Midbrain (tissue), 1 donor: ENCODE data around the gene LTF.
"Not testable (repeated sequence)": the region's sequence is repeated elsewhere in the genome, so short reads cannot be mapped to it uniquely, and the experiment has no call there.

Experiments used
- DNase-seq: peaks from one replicate; lab custom pipeline; 2025; lab: John Stamatoyannopoulos, UW

The LTF gene

DNA sequence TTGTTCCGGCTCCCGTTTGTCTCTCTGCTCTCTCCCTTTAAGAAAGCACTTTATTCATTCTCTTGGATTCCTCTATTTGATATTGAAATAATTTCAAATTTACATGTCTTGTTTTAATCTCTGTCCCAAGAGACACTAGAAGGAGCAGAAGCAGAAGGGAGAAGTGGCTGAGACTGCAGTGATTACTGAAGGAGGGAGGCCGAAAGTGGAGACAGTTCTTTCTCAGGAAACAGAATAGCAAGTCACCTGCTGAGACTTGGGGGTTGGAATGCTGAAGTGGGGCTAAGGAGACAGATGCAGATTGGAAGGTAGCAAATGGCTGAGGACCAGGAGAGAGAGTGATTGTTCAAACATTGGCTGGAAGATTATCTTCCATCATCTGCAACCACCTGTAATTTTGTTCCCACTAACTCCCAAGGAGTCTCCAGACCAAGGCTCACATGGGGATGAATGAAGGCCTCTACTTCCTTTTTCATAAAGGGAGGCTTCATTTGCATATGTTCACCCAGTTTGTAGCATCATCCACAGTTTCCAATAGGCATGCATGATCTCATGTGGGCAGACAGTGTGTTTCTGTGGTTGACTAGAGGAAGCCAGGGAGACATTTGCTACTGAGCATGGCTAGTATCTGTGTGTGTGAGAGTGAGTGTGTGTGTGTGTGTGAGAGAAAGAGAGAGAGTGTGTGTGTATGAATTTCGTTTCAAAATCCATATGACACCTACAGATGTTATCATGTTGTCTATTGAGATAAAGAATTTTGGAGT is 24.0 kb downstream of the LTF start:
- no peak for DNase-seq

DNA sequence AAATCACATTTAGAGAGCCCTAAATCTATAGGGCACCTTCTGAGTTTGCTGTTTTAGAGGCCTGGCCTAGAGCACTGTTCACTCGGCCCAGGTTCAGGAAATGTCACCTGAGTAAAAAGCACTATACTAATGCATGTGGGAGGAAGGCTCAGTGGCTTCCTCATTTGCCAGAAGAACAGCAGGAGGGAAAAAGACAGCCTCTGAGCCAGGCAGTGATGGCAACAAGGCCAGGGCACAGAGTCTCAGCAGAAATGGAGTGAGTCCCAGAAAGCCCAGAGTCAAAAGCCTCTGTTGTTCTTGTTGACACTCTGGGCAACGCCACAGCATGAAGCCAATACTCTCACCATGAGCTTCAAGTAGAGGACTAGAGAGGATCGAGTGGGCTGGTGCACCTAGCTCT is 25.9 kb downstream of the LTF start:
- DNase-seq: peak; percentile 3

DNA sequence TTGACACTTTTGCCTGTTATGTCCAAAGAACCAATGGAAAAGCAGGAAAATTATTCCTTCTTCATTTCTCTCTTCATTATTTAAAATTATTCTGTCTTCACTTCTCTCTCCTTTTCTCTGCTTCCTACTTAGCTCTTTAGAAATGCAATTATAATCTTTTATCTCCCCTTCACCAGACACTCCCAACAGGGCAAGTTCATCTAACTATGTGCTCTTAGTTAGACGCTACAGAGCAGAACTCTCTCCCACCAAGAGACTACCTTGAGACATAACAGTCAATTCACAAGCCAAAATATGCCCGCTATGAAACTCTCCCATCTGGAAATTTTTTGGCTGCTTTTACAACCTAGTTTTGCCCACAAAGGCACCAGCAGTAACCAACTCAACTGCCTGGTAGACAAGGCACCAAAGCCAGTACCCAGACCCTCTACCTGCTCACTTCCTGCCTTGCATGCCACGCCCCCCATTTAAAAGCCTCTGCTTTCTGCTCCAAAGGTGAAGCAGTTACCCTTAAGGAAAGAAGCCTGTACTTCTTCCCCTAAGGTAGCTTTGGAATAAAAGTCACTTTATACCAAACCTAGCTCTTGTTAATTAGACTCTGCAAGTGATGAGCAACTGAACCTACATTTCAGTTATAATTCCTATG is 29.5 kb downstream of the LTF start:
- DNase-seq: no peak

DNA sequence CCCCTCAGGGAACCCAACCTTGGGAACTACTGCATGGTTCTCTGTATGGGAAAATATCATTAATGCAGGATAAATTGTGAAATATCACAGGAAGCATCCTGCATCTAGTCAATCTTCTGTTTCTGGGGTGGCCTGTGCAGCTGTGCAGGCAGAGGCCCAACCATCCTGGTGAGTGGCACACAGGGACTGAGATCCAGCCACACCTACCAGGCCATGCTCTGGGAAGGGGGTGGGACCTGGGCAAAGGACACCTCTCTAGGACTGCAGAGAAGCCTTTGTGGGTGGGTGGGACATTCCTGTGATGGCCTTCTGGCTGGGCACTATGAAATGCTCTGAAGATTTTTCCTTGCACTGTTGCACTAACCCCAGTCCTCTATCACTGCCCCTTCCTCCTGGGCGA is 30.9 kb downstream of the LTF start:
- DNase-seq: no peak

DNA sequence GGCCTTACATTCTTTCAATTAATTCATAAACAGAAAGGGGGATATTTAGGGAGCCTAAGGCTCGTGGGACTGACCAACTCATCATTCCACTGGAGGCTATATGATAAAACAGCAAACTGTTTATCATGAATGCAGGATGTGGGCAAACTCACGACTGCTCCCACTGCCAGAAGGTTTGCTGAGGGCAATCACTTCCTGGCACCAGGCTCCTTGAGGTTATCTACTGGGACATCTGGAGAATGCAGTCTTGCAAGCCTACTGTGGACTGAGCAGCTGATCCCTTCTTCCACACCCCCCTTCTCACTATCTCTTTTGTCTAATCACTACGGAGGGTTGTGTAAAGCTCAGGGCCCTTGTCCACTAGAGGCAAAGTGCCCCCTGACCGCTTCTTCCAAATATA is 31.6 kb downstream of the LTF start:
- DNase-seq: not testable (repeated sequence)

DNA sequence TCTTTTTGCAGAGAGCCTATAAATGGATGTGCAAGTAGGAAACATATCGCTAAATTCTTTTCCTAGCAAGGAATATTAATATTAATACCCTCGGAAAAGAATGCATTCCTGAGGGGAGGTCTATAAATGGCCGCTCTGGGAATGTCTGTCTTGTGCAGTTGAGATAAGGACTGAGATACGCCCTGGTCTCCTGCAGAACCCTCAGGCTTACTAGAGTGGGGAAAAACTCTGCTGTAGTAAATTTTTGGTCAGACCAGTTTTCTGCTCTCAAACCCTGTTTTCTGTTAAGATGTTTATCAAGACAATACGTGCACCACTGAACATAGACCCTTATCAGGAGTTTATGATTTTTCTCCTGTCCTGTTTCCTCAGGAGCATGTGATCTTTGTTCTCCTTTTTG is 32.8 kb downstream of the LTF start:
- DNase-seq: not testable (repeated sequence)

DNA sequence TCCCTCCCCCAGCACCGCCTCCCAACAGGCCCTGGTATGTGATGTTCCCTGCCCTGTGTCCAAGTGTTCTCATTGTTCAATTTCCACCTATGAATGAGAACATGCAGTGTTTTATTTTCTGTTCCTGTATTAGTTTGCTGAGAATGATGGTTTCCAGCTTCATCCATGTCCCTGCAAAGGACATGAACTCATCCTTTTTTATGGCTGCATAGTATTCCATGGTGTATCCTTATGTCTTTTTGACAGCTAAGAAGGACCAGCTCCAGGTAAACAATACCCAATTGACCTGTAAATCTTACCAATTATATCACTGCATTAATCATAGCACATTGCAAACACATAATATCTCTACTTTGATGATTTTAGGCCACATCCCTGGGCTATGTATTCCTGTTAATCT is 33.8 kb downstream of the LTF start:
- DNase-seq: not testable (repeated sequence)

DNA sequence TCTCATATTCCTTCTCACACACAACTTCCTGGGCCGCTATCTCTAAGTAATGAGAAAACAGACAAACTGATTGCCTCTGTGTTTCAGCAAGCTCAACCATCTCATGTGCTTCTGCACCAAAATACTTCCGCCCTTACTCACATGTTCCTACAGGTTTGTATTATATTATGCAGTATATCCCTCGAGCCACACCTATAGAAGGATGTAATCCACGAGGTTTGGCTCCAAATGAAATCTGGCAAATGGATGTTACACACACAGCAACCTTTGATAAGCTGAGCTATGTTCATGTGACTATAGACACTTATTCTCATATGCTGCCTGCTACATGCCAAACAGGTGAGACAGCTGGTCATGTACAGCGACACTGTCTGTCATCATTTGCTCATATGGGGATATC is 35.0 kb downstream of the LTF start:
- DNase-seq: no peak

DNA sequence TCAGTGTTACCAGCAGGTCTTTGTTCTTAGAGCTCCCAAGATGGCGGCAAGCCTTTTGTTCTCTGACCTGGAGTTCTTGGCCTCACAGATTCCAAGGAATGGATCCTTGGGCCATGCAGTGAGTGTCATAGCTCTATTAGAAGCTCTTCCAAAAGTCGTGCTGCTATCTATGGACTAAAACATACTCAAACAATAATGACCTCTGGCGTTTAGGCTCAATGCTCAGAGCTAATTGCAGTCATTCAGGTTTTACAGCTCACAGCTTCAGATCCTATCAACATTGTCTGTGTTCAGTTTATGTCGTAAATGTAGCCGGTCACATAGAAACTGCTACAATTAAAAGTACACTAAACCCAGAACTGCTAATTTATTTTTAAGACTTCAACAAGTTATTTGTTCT is 35.5 kb downstream of the LTF start:
- no peak for DNase-seq

DNA sequence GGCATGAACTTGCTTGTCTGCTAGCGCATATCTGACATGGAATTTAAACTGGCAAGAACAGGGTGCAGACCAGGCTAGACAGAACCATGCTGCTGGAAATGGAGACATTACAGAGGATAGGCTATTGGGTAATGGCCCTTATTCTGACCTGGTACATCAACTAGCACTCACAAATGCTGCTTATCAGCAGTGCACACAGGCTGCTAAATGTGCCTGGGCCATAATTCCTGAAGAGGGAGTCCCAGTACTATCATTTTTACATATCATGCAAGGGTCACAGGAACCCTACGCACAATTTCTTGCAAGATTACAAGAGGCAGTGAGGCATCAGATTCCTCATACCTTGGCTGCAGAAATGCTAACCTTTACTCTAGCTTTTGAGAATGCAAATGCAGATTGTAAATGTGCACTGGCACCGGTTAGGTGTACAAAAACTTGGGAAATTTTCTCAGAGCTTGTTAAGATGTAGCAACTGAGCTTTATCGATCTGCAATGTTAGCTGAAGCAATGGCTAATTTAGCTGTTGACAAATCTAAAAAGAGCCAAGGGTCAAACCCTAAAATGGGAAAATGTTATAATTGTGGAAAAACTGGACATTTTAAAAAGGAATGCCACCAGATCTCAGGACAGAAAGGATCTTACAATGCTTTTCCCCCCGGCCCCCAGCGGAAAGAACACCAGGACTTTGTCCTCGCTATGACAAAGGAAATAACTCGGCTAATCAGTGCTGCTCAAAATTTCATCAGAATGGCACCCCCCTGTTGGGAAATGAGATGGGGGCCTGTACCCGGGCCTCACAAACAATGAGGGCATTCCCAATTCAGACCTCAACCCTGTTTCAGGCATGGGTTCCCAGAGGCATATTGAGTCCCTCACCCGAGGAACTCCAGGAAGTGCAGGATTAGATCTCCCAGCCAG is 36.5 kb downstream of the LTF start:
- DNase-seq: no peak

DNA sequence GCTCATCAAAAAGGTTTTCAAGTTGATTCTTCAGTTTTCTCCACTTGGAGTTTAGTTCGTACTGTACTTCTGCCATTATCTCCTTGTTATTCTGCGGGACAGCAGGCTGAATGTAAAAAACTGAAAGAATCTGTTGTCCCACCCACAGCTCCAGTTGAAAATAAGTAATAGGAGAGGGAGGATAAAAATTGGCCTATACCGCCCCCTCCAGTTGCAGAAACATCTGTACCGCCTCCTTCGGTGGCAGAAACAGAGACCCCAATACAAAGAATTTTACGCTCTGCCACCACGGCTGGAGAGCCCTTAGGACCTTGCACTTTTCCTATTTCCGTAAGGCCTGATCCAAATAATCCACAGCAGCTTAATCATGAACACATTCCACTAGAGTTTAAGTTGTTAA is 37.3 kb downstream of the LTF start:
- DNase-seq: not testable (repeated sequence)

DNA sequence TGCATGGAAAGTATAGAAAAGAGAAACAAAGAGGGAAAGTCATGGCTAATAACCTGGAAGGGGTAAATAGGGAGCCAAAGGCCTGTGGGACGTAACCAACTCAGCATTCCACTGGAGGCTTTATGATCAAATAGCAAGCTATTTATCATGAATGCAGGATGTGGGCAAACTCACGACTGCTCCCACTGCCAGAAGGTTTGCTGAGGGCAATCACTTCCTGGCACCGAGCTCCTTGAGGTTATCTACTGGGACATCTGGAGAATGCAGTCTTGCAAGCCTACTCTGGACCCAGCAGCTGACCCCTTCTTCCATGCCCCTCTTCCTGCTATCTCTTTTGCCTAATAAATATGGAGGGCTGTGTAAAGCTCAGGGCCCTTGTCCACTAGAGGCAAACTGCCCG is 38.2 kb downstream of the LTF start:
- not testable (repeated sequence) for DNase-seq

DNA sequence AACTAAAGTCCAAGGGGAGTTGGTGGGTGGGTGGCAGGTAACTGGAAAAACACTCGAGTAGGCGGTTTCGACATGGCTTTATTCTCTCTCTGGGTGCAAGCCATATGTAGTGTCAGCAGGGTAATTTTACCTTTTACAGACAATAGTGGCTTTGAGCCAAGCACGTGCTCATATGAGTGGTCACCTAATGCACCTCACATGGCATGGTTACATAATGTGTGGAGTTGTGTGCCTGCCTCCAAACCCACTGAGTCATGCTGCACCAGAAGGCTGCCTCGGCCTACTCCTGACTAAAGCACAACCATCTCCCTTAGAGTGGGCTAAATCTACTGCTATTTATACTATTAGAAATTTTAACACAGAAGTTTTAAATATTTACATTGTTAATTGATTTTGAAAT is 41.1 kb downstream of the LTF start:
- no peak for DNase-seq

DNA sequence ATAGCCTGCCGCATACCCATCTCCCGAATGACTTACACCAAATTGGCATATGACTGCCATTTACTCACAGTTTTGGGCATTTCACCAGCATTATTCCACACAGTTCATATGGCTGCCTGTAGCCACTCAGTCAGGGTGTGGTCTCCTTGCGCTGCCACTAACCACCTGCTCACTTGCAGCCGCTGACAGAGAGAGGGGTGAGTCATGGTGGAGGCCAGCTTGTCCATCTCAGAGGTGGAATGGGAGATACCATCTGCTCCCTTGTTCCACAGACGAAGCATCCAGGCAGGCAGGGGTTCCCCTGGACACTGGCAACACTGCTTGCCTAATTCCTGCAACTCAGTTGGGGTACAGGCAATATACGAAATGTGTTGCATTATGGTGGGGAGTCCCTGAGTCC is 42.1 kb downstream of the LTF start:
- no peak for DNase-seq

DNA sequence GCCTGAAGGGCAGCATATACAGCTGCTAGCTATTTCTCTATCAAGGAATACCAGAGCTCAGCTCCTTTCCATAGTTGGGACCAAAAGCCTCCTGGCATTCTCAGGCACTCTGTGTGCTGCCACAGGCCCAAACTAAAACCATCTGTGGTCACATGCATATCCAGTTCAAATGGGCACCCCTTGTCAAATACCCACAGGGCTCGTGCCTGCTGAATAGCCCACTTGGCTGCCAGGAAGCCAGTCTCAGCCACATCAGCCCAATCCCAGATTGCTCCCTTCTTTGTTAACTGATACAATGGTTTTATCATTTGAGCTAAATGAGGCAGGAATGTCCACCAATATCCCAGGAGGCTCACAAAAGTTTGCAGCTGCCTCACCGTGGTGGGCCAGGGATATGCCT is 43.8 kb downstream of the LTF start:
- DNase-seq: no peak

DNA sequence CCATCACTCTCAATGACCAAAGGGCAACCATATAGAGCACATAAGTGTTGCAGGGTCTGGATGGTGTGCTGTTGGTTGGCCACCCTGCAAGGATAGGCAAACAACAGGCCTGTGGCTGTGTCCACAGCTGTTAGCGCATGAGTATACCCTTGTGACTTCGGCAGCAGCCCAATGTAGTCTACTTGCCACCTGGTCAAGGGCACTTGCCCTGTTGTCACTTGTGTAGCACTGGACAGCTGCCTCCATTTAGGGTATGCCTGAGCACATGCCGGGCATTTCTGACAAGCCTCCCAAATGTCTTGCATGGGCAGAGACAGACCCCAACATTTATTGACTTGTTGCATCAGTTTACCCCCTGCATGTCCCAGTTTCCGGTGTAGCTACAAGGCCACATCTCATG is 44.9 kb downstream of the LTF start:
- no peak for DNase-seq

DNA sequence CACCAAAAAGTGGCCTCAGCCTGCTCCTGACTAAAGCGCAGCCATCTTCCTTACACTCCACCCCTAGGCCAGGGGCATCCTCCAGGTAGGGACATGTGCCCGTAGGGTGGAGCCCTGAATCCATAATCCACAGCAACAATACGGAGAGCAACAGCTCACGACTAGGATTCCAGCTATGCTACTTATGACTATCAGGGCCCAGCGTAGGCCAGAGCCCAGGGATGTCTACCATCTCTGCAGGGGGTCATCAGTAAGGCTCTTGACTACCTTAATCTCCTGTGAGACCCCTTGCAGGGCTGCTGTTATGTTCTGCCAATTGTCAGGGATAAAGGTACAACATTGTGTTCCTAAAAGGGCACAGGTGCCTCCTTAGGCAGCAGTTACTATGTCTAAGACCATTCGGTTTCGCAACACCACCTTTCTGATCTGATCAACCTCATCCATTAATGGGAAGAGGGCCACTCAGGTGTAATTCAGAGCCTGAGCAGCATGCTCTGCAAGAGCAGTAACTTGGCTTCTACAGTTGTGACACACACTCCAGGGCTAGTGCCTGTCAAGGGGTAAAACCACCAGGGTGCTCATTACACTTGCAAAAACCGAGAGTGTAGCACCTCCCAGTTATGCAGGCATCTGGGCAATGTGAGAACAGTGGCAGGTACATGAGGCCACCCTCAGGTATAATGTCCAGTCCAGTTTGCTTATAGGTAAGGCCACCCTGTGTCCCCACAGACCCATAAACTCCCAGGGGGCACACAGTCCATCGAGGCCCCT is 46.7 kb downstream of the LTF start:
- DNase-seq: no peak

DNA sequence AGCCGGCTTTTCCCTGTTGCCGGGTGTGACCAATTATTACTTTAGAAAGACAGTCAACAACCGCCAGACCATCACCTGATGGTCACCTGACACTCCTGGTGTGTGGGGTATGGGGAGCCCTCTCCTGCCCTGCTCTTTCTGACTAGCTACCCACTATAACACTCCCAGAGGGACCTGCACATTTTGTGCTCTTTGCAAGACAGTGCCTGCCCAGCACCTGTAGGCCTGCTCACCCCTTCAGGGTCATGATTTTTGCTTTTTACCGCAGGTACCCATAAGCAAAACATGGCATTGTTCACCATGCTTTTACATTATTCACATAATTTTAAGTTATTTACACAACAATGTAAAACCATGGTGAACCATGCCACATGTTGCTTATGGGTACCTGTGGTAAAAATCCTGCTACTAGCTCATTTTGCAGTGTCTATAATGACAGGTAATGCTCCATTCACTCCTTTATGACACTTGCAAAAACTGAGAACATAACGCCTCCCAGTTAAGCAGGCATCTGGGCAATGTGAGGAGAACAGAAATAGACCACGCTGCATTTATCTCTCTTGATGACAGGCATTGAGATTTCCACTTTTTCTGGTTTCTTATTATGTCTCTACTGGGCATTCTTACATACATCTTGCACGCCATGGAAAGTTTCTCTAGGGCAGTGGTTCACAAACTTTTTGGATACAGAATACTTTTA is 47.7 kb downstream of the LTF start:
- no peak for DNase-seq

DNA sequence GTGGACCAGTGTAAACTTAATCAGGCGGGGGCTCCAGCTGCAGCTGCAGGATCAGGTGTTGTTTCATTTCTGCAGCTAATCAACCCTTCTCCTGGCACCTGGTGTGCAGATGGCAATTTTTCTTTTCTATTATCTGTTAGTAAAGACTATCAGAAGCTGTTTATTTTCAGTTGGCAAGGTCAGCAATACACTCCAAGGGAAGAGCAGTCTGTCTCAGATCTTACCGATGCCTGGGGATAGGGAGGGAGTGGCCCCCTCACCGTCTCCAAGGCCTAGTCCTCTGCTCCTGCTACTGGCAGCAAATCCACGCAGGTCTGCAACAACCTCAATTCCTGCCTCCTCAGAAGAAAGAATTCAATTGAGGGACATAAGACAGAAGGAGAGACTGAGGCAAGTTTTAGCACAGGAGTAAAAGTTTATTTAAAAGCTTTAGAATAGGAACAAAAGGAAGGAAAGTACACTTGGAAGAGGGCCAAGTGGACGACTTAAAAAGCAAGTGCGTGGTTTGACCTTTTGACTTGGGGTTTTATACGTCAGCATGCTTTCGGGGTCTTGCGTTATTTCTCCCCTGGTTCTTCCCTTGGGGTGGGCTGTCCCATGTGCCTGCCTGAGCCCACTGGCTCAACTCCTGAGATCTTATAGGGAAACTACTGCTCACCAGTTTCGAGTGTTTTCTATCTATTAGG is 48.4 kb downstream of the LTF start:
- DNase-seq: no peak

DNA sequence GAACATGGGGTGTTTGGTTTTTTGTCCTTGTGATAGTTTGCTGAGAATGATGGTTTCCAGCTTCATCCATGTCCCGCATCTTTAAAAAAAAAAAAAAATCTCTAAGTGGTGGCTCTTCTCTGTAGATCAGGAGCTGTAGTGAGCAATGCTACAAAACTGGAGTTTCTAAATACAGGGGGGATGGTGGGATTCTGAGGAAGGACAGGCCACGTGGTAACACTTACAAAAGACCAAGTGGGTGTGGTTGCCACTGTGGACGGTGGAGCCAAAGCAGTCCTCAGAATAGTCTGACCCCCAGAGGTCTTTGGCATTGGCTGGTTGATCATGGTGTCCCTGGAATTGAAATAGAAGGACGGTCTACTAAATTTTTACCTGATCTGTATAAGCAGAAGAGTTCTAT is 50.0 kb downstream of the LTF start:
- no peak for DNase-seq

DNA sequence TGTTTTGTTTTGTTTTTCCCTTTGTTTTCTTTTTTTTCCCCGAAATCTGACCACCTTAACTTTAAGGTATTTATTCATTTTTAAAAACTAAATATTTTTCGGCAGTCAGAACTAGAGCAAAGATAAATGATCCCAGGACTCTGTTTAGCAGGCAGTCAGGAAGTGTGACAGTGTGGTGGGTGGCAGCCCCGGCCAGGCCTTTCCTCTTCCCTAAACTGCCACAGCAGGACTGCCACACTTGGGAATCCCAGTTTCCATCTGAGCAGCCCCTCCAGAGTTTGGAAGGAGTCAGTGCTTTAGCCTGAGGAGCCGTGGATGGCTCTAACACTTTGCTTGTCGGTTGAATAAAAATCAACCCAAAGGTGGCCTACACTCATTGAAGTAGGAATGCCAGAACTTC is 50.8 kb downstream of the LTF start:
- DNase-seq: no peak
